GM20000 (cell line): ENCODE measurements around the gene ARID5A.

Source experiments
- DNase-seq: peaks from one replicate; pipeline ENCODE4 v3.0.0; 2012; ENCODE audit warnings: low spot score
- CTCF ChIP-seq: IDR thresholded peaks from 2 replicates; pipeline ENCODE4 v1.5.1; 2012; ENCODE audit warnings: mild to moderate bottlenecking, control low read depth; ENCODE audit errors: extremely low read depth, missing control alignments

ARID5A gene

GRCh38 chr2:96547203-96547641 is 10.7 kb downstream of the ARID5A start:
- no peak for DNase-seq
- no peak for TF ChIP-seq CTCF

- TF ChIP-seq CTCF: no peak
- no peak for DNase-seq
Measured at GRCh38 chr2:96547731-96548171, 11.2 kb downstream of the ARID5A start.

GRCh38 chr2:96548558-96549465 is 12.3 kb downstream of the ARID5A start:
- no peak for DNase-seq
- no peak for TF ChIP-seq CTCF

GRCh38 chr2:96549466-96549785 is 12.9 kb downstream of the ARID5A start:
- DNase-seq: no peak
- no peak for TF ChIP-seq CTCF

- TF ChIP-seq CTCF: no peak
- no peak for DNase-seq
Measured at GRCh38 chr2:96549967-96550786, 13.6 kb downstream of the ARID5A start.

GRCh38 chr2:96550787-96551604 is 14.4 kb downstream of the ARID5A start:
- DNase-seq: no peak
- no peak for TF ChIP-seq CTCF
